ENCODE measurements around the gene CYTH3.

- TF ChIP-seq CTCF (IDR thresholded peaks at IDR 0.05) (no peak), POLR2A (IDR thresholded peaks at IDR 0.05) (no peak)
Measured at GRCh38 chr7:6146666-6147065, 125.8 kb downstream of the CYTH3 start.

Data from vagina (tissue), 2 donors.